ENCODE measurements around the gene TFF2. TPM values are rescaled to one million over a fixed set of nuclear protein-coding genes. Genes with fewer than 3 reads are reported as not detected.

Gene TFF2
- total and polyA plus RNA-seq, 12 donors, result not detected

DNA sequence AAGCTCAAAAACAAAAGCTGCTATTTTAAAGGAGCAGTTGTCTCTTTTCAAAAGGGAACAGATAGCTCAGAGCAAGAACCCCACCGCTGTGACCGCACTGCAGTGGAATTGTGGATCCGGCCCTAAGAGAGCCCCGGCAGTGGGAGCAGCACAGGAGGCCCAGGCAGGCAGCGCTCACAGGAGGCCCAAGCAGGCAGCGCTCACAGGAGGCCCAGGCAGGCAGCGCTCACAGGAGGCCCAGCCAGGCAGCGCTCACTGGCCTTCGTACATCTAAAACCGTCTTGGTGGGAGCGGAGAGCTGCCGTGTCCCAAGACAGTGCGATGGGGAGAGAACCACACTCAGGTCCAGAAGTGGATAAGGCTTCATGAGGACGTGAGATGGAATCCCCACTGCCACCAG lies 39.6 kb downstream of the TFF2 start:
- WGBS, 2 donors, result 92 to 94% methylated on average over 14 of the region's 14 CpGs
- H3K36me3 ChIP-seq, result no peaks in the 10 kb centered on the region
- DNase-seq (no peak), ATAC-seq (no peak)
- no peak for TF ChIP-seq CTCF (IDR thresholded peaks at IDR 0.05)
- peaks cover 0 to 36% (median 24%) of the 10 kb centered on the region in 9 donors for H3K4me1 ChIP-seq
- intact Hi-C loops (cut with DNase I), result loop anchor here in 4 of 10 donors (10.0 kb wide), 3 partner anchors 96 to 166 kb away; partner anchors contain the start of gene ABCG1 (in 1 of the 4)
- H3K27me3 ChIP-seq, result peaks cover 0 to 47% (median 15%) of the 10 kb centered on the region in 7 donors
- H3K27ac ChIP-seq, result no peak overlapping the region
- H3K9me3 ChIP-seq, result no peaks in the 10 kb centered on the region
- H3K4me3 ChIP-seq, result no peak overlapping the region

DNA sequence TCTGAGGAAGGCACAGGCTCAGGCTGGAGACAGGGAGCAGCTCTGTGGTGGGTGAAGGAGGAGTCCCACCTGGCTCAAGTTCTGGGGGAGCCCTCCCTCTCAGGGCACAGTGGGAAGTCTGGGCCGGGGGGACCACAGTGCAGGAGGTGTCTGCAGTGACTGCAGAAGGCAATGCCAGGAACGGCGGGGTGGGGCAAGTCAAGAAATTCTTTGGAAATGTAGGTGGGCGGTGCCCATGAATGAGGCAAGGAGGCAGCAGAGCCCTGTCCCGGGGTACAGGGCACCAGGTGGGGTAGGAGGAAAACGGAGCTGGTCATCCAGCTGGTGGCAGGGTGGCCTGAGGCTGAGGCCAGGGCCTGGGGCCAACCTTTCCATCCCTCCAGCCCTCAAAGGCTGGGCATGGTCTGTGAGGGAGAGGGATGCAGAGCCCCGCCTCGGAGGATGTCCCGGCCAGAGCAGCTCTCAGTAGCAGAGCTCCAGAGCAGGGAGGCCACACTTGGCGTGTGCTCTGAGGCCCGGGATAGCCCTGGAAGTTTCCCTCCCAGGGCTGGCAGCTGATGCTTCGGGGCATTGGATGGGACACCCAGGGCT lies 40.3 kb downstream of the TFF2 start:
- Histone ChIP-seq H3K36me3 (no peaks in the 10 kb centered on the region), H3K4me3 (no peak overlapping the region), H3K9me3 (no peaks in the 10 kb centered on the region), H3K4me1 (peaks cover 0 to 36% (median 24%) of the 10 kb centered on the region in 9 donors), H3K27ac (no peak overlapping the region), H3K27me3 (peaks cover 0 to 53% (median 15%) of the 10 kb centered on the region in 7 donors)
- ATAC-seq (peak in 1 of 8 donors; percentile 19), DNase-seq (no peak)
- TF ChIP-seq CTCF (IDR thresholded peaks at IDR 0.05), result no peak
- intact Hi-C loops (cut with DNase I), result loop anchor here in 4 of 10 donors (10.0 kb wide), 3 partner anchors 96 to 166 kb away; partner anchors contain the start of gene ABCG1 (in 1 of the 4)
- 80 to 84% methylated on average over 12 of the region's 12 CpGs for WGBS, 2 donors

- Histone ChIP-seq H3K4me3 (no peak overlapping the region), H3K36me3 (no peaks in the 10 kb centered on the region), H3K4me1 (peaks cover 0 to 31% (median 24%) of the 10 kb centered on the region in 9 donors), H3K27ac (no peak overlapping the region), H3K27me3 (peaks cover 0 to 53% (median 15%) of the 10 kb centered on the region in 7 donors), H3K9me3 (no peaks in the 10 kb centered on the region)
- ATAC-seq, result peak in 7 of 8 donors; percentile 36 to 66 (median 48)
- DNase-seq, result peak; percentile 37 to 50
- TF ChIP-seq CTCF (IDR thresholded peaks at IDR 0.05), result peak; percentile 54 to 78 (median 75)
- 15 to 17% methylated on average over 22 of the region's 22 CpGs for WGBS, 2 donors
- intact Hi-C loops (cut with DNase I), result loop anchor here in 5 of 10 donors (10.0 kb wide), 4 partner anchors 95 to 165 kb away; partner anchors contain the start of gene ABCG1 (in 1 of the 5)
Measured at GRCh38 chr21:42309753-42310213, 41.0 kb downstream of the TFF2 start.

GRCh38 chr21:42308914-42309752 lies 41.7 kb downstream of the TFF2 start:
- ATAC-seq, result no peak
- Histone ChIP-seq H3K27me3 (peaks cover 0 to 53% (median 15%) of the 10 kb centered on the region in 7 donors), H3K9me3 (no peaks in the 10 kb centered on the region), H3K4me3 (no peak overlapping the region), H3K4me1 (peaks cover 0 to 31% (median 24%) of the 10 kb centered on the region in 9 donors), H3K27ac (no peak overlapping the region), H3K36me3 (no peaks in the 10 kb centered on the region)
- WGBS, 2 donors, result 54 to 56% methylated on average over 23 of the region's 23 CpGs
- intact Hi-C loops (cut with DNase I), result loop anchor here in 3 of 10 donors (10.0 kb wide), 1 partner anchor 144 kb away; no protein-coding TSS in a partner anchor
- no peak for TF ChIP-seq CTCF (IDR thresholded peaks at IDR 0.05)
- DNase-seq, result no peak

All from heart right ventricle (tissue), 16 donors.